Subcutaneous adipose tissue (tissue), 4 donors: ENCODE results near the gene ADIG. TPM values are rescaled to one million over a fixed set of nuclear protein-coding genes. Genes with fewer than 3 reads are reported as not detected.

ENCODE experiments used
- total RNA-seq, 4 donors: library from RNA; depleted of rRNA; stranded (reverse); fragments of >200 nt; gene quantifications; one replicate each; pipeline ENCODE4 v1.1.0, GENCODE V29; 2016
- TF ChIP-seq, protein P1 (sequence below): fragments of 450-650 bp; IDR thresholded peaks from one replicate; pipeline ENCODE4 v1.5.1; 2016; ENCODE audit warnings: low read depth, mild to moderate bottlenecking, control low read depth, antibody characterized with exemption, moderate library complexity

Gene ADIG
- total RNA-seq, 4 donors from 2014 or later: not detected

DNA sequence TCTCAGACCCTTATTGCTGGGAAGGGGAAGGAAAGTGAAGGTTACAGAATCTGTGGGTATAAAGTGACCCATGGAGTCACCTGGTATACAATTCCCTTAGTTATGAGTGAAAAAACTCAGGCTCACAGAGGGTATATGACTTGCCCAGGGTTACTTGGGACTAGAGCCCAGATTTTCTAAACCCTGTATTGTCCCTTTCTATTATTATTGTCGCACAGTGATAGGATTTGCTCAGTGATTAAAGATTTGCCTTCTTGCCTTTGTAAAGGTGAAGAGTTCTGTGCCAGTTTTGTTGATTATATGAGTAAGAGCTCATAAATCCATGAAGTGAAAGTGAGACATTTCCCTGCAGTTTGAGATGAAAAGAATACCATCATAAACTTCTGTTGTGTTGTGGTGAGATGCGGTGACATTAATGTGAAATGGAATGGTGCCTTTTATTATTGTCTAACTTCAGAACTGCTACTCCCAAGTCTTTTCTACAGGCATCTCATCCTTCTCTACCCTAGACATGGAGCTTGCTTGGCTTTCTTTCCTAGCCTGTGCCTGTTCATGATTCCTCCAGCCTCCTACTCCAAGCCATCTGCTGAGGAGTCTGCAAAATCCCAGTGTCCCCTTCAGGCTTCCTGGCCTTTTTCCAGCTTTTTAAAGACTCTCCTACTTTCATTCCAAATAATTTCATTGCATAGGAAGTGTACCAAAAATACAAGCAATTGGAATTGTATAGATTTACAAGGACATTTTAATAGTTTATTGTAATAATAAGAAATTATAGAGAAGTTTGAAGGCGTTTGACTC lies 33.5 kb upstream of the ADIG start:
- TF ChIP-seq, protein P1, sequence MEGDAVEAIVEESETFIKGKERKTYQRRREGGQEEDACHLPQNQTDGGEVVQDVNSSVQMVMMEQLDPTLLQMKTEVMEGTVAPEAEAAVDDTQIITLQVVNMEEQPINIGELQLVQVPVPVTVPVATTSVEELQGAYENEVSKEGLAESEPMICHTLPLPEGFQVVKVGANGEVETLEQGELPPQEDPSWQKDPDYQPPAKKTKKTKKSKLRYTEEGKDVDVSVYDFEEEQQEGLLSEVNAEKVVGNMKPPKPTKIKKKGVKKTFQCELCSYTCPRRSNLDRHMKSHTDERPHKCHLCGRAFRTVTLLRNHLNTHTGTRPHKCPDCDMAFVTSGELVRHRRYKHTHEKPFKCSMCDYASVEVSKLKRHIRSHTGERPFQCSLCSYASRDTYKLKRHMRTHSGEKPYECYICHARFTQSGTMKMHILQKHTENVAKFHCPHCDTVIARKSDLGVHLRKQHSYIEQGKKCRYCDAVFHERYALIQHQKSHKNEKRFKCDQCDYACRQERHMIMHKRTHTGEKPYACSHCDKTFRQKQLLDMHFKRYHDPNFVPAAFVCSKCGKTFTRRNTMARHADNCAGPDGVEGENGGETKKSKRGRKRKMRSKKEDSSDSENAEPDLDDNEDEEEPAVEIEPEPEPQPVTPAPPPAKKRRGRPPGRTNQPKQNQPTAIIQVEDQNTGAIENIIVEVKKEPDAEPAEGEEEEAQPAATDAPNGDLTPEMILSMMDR: no peak

DNA sequence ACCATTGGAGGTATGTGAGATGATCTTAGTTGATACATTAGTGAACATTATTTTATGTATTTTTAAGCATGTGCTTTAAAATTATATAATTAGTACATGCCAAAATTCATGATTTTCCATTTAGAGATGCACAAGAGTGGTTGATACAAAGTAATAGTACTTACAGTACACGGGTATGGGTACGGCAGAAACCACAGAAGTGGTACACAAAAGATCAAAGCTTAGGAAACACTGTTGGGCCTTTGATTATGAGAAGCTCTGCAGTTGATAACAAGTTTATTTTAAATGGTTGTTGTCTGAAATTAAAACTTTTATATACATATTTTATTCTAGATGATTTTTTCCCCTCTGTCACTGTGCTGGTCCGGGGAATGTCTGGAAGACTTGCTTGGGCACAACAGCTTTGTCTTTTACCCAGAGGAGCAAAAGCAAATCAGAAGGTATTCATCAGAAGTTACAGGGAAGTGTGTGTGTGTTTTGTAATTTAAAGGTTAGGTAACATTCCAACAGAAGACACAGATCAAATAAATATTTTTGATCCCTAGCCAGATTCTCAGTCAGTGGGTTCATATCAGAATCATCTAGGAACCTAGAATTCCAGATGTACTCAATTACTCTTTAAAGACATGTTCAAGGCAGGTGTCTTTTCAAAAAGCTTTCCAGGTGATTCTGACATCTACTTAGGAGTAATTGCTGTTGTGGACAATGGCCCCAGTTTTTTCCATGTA lies 32.5 kb upstream of the ADIG start:
- TF ChIP-seq, protein P1: no peak

DNA sequence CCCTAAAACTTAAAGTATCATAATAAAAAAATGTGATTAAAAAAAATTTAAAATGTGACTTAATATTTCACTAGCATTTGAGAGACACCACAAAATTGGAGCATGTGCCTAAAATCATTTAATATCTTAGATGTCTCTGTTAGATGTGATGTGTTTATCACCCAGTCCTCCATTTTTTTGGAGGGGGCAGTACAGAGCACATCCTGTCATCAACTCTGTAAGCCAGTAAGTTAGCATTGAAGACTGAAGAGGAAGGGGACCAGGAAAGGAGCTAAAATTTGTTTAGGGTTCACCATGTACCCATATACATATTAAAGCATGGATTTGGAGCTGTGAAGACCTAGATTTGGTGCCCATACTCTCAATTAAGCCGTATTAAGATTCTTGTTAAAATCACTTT lies 30.7 kb upstream of the ADIG start:
- TF ChIP-seq, protein P1: no peak

DNA sequence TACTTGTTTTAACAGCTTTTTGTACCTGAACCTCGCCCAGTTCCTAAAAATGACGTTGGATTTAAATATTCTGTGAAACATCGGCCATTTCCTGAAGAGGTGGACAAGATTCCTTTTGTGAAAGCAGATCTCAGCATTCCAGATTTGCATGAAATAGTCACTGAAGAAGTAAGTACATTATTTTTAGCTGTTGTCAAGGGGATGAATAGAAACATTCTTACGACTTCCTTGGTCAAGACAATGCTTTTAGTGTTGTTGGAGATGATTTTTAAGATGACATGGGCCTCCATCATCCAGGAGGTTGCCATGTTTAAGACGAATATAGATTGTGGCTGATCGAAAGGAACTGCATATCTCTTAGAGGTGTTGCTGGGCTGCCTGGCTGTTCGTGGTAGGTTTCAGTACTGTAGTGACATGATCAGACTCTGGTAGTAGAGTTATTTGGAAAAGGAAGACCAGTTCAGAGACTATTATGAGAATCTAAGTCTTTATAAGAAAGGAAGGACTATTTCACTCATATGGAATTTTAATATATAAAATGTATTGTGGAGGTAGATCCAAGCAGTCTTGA lies 29.9 kb upstream of the ADIG start:
- TF ChIP-seq, protein P1: no peak

DNA sequence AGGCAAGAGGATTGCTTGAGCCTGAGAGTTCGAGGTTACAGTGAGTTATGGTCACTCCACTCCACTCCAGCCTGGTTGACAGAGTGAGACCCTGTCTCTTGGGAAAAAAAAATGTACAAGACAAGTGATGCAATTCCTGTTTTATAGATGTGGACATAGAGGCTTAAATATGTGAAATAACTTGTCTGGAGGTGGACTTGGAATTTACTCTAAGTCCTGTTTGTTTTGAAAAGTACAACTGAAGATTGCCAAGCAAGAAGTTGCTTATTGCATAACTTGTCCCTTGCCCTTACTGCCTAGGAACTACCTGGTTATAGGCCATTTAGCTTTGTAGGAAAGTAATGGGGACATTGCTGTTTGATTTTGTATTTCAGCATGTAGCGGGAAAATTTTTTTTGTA lies 26.0 kb upstream of the ADIG start:
- TF ChIP-seq, protein P1: no peak

DNA sequence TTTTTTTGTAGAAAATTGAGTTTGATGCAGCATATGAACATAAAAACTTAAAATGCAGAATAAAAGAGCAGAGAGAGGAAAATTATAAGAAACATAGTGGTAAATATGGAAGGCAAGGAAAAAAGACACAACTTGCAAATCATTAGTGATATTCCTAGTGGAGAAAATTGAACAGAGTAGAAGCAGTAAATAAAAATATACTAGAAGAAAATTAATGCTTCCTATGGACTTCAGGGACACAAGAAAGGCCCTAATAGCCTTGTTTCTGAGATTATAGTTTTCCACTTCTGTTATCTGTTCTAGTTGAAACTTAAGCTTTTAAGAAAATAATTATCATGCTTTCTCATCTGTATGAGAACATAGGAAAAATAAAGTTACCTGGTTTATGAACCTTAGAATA lies 25.6 kb upstream of the ADIG start:
- TF ChIP-seq, protein P1: no peak

DNA sequence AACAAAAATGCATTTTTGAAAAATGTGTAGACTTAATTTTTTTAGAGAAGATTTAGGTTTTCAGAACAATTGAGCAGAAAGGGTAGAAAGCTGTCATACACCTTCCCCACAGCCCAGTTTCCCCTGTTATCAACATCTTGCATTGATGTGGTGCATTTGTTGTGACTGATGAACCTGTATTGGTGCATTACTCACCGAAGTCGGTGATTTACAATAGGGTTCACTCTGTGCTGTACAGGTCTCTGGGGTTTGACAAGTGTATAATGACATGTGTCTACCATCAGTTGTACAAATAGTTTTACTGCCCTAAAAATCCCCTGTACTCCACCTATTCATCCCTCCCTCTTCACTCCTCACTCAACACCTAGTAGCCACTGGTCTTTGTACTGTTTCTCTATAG lies 23.8 kb upstream of the ADIG start:
- TF ChIP-seq, protein P1: no peak
